SK-N-SH treated with all-trans-retinoic acid at 6 μM for 48 hours (cell line): ENCODE data around the gene KLLN.
"Not testable (repeated sequence)": the region's sequence is repeated elsewhere in the genome, so short reads cannot be mapped to it uniquely, and the experiment has no call there.

ENCODE experiments used
- ATAC-seq: fragments of 200-7000 bp; cut with Tn5 transposase; 3 replicates; pipeline ENCODE4 v1.9.1; 2020; ENCODE audit warnings: mild to moderate bottlenecking, moderate library complexity
- ARNTL ChIP-seq: fragments of 450-650 bp; formaldehyde crosslinking; IDR thresholded peaks from 2 replicates; pipeline ENCODE4 v1.5.0; 2020; ENCODE audit warnings: low read depth, mild to moderate bottlenecking, moderate library complexity, borderline replicate concordance
- BACH2 ChIP-seq: fragments of 250-450 bp; sonication (Bioruptor Pico); IDR thresholded peaks from 2 replicates; pipeline ENCODE4 v1.9.0; 2021; ENCODE audit warnings: mild to moderate bottlenecking, borderline replicate concordance
- CREB5 ChIP-seq: fragments of 250-450 bp; sonication (Bioruptor Pico); IDR thresholded peaks from 2 replicates; pipeline ENCODE4 v1.5.1; 2020; ENCODE audit warnings: low read depth, mild to moderate bottlenecking, moderate library complexity
- CSDC2 ChIP-seq: fragments of 250-450 bp; sonication (Bioruptor Pico); IDR thresholded peaks from 2 replicates; pipeline ENCODE4 v1.5.0; 2020; ENCODE audit warnings: mild to moderate bottlenecking, moderate library complexity
- CSRNP3 ChIP-seq: fragments of 250-450 bp; sonication (Bioruptor Pico); IDR thresholded peaks from 2 replicates; pipeline ENCODE4 v1.5.1; 2021; ENCODE audit warnings: mild to moderate bottlenecking, moderate library complexity
- ESRRG ChIP-seq: fragments of 250-450 bp; sonication (Bioruptor Pico); IDR thresholded peaks from 2 replicates; pipeline ENCODE4 v1.6.1; 2021; ENCODE audit warnings: mild to moderate bottlenecking
- GLIS3 ChIP-seq: fragments of 250-450 bp; sonication (Bioruptor Pico); IDR thresholded peaks from 2 replicates; pipeline ENCODE4 v1.5.0; 2020; ENCODE audit warnings: mild to moderate bottlenecking, moderate library complexity
- ISL1 ChIP-seq: fragments of 250-450 bp; sonication (Bioruptor Pico); IDR thresholded peaks from 2 replicates; pipeline ENCODE4 v2.1.2; 2022; ENCODE audit warnings: mild to moderate bottlenecking, moderate library complexity
- OSR1 ChIP-seq: fragments of 250-450 bp; sonication (Bioruptor Pico); IDR thresholded peaks from 2 replicates; pipeline ENCODE4 v1.8.0; 2022; ENCODE audit warnings: moderate library complexity, mild to moderate bottlenecking, inconsistent platforms
- PATZ1 ChIP-seq: fragments of 250-450 bp; sonication (Bioruptor Pico); IDR thresholded peaks from 2 replicates; pipeline ENCODE4 v1.8.0; 2020; ENCODE audit warnings: mild to moderate bottlenecking, moderate library complexity, borderline replicate concordance
- PPARA ChIP-seq: fragments of 250-450 bp; sonication (Bioruptor Pico); IDR thresholded peaks from 2 replicates; pipeline ENCODE4 v1.5.0; 2020; ENCODE audit warnings: mild to moderate bottlenecking, borderline replicate concordance
- RARB ChIP-seq: fragments of 250-450 bp; sonication (Bioruptor Pico); IDR thresholded peaks from 2 replicates; pipeline ENCODE4 v1.8.0; 2021; ENCODE audit warnings: mild to moderate bottlenecking, moderate library complexity
- SNAI2 ChIP-seq: fragments of 250-450 bp; sonication (Bioruptor Pico); IDR thresholded peaks from 2 replicates; pipeline ENCODE4 v1.5.0; 2020; ENCODE audit warnings: mild to moderate bottlenecking, moderate library complexity
- TCF4 ChIP-seq: fragments of 250-450 bp; sonication (Bioruptor Pico); IDR thresholded peaks from 2 replicates; pipeline ENCODE4 v1.8.0; 2021; ENCODE audit warnings: mild to moderate bottlenecking, moderate library complexity, borderline replicate concordance
- TOX ChIP-seq: fragments of 250-450 bp; sonication (Bioruptor Pico); IDR thresholded peaks from 2 replicates; pipeline ENCODE4 v1.8.0; 2021; ENCODE audit warnings: mild to moderate bottlenecking, moderate library complexity, borderline replicate concordance
- TSHZ2 ChIP-seq: fragments of 250-450 bp; sonication (Bioruptor Pico); IDR thresholded peaks from 2 replicates; pipeline ENCODE4 v1.5.0; 2020; ENCODE audit warnings: mild to moderate bottlenecking, moderate library complexity
- ZC3H10 ChIP-seq: fragments of 250-450 bp; sonication (Bioruptor Pico); IDR thresholded peaks from 2 replicates; pipeline ENCODE4 v1.5.1; 2021; ENCODE audit warnings: mild to moderate bottlenecking, moderate library complexity
- ZFP3 ChIP-seq: fragments of 250-450 bp; sonication (Bioruptor Pico); IDR thresholded peaks from 2 replicates; pipeline ENCODE4 v1.5.0; 2020; ENCODE audit warnings: mild to moderate bottlenecking, moderate library complexity
- ZFP30 ChIP-seq: fragments of 450-650 bp; formaldehyde crosslinking; IDR thresholded peaks from 2 replicates; pipeline ENCODE4 v1.5.0; 2022; ENCODE audit warnings: mild to moderate bottlenecking, moderate library complexity
- ZNF70 ChIP-seq: fragments of 450-650 bp; formaldehyde crosslinking; IDR thresholded peaks from 2 replicates; pipeline ENCODE4 v1.5.0; 2020; ENCODE audit warnings: mild to moderate bottlenecking, moderate library complexity
- ZNF8 ChIP-seq: fragments of 450-650 bp; formaldehyde crosslinking; IDR thresholded peaks from 2 replicates; pipeline ENCODE4 v1.5.0; 2020; ENCODE audit warnings: mild to moderate bottlenecking, moderate library complexity

The KLLN gene

GRCh38 chr10:87849001-87849400 is 14.3 kb downstream of the KLLN start:
- no peak for TF ChIP-seq TSHZ2 (CRISPR knock-in tag)
- TF ChIP-seq TOX (CRISPR knock-in tag) = no peak
- TF ChIP-seq OSR1 (CRISPR knock-in tag) = no peak
- TF ChIP-seq ESRRG (CRISPR knock-in tag) = no peak
- TF ChIP-seq PPARA = no peak
- no peak for TF ChIP-seq ARNTL
- TF ChIP-seq SNAI2 = no peak
- no peak for ATAC-seq

GRCh38 chr10:87847550-87847949 is 15.8 kb downstream of the KLLN start:
- TF ChIP-seq ARNTL (no peak), ZNF70 (CRISPR knock-in tag) (no peak), RARB (CRISPR knock-in tag) (no peak), TSHZ2 (CRISPR knock-in tag) (no peak), ZFP30 (CRISPR knock-in tag) (no peak), PATZ1 (CRISPR knock-in tag) (no peak), TCF4 (CRISPR knock-in tag) (no peak), CSDC2 (CRISPR knock-in tag) (no peak), SNAI2 (no peak), BACH2 (CRISPR knock-in tag) (no peak), ZFP3 (CRISPR knock-in tag) (no peak), ZNF8 (CRISPR knock-in tag) (no peak), CSRNP3 (CRISPR knock-in tag) (no peak), ZC3H10 (CRISPR knock-in tag) (no peak), TOX (CRISPR knock-in tag) (no peak), ESRRG (CRISPR knock-in tag) (no peak), PPARA (no peak), CREB5 (CRISPR knock-in tag) (no peak), GLIS3 (no peak)
- no peak for ATAC-seq

DNA sequence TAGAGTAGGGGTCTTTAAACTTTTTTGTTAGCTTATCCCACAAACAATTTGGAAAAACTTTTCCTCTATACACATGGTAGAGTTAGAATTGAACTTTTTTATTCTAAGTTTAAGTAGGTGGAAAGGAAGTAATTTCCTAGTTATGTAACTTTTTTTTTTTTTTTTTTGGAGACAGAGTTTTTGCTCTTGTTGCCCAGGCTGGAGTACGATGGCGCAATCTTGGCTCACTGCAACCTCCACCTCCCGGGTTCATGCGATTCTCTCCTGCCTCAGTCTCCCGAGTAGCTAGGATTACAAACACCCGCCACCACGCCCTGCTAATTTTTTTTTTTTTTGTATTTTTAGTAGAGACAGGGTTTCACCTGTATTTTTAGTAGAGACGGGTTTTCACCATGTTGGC is 16.6 kb downstream of the KLLN start:
- not testable (repeated sequence) for ATAC-seq

GRCh38 chr10:87846023-87846422 is 17.3 kb downstream of the KLLN start:
- ATAC-seq = no peak
- no peak for TF ChIP-seq CSRNP3 (CRISPR knock-in tag)
- peak; percentile 64 for TF ChIP-seq ISL1 (CRISPR knock-in tag)
